ENCODE results near the gene CCL7.

CCL7 gene

DNA sequence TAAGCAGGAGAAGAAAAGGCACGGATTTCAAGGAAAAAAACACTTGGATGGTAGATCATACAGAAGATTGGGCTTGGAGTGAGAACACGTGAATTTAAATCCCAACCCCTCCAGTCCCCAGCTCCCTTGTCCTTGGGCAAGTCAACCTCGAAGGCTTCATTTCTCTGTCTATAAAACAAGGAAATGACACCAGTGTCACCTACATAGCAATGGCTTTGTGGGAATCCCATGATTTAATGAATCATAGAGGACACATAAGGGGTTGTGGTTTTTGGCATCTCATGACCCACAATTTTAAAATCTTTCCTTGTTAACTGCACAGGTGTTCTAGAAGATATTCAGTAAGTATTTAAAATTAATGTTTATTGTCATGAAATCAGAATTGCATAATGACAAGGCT, 23.1 kb upstream of the CCL7 start:
- DNase-seq (ENCODE audit: low spot score): no peak

DNA sequence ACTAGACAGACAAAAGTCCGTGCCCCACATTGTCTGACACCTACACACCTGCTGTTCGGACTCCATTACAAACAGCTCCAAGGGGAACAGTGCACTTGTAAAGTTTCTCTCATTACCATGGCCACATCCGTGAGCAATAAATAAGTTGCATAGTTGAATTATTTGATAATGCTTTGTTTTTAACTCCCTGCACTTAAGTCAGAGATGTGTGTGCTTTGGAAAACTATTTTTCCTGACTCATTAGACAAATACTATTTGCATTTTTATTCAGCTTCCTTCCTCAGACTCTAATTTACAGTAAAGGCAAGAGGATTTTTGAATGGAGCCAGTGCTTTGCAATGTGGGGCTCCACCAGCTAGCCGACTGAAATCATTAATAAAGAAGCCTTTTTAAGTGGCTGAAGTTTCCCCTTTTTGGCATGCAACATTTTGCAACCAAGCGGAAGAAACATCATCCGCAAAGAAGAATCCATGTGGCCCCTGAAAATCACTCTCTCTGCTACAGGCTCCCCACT, 21.5 kb upstream of the CCL7 start:
- no peak for DNase-seq (ENCODE audit: low spot score)

DNA sequence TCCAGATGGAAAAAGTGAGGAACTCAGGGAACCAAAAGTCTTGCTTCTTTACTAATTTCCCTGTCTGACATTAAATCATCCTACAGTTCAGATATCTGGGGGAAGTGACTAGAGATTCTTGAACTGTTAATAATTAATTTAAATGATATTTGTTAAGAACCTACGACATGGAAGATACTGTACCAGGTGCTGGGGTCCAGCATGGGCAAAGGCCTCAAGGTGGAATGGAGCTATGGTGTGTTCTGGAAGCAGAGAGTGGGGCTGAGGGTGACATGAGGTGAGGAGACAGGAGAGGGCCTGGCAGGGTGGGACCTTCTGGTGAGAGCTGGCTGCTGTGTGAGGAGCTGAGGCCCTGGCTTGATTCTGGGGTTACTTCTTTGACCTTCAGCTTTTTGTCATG, 21.0 kb upstream of the CCL7 start:
- DNase-seq (ENCODE audit: low spot score): no peak

DNA sequence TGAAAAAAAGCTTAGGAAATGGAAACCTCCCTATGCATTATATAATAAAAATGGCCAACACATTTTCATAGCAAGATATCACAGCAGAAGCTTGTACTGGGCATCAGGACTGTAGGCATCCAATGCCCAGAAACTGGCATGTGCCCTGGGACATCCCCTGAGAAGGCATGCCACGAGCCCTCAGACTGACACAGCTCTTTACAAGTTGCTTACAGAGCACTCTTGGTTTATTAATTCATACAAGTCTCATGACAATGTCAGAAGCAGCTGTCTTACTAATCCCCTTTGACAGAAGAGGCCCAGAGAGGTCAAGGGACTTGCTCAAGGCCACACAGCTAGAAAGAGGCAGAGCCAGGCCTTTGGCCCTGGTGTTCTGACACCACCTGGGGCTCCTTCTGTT, 20.5 kb upstream of the CCL7 start:
- DNase-seq (ENCODE audit: low spot score): no peak

DNA sequence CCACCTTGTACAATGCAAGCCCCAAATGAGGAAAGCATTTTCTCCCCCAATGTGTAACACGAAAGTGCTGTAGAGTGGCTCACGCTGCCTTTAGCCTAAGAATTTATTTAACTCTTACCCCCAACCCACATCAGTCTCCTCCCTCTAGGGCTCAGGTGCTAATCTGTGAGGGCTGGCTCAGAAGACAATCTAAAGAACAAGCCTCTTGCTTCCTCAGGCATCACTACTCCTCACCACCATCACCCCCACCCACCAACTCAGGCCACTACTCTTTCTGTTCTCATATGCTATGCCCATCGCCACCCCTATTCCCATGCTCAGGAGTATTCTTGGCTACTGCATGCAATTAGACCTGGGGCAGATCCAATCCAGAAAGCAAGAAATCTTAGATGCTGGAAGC, 18.8 kb upstream of the CCL7 start:
- no peak for DNase-seq (ENCODE audit: low spot score)

DNA sequence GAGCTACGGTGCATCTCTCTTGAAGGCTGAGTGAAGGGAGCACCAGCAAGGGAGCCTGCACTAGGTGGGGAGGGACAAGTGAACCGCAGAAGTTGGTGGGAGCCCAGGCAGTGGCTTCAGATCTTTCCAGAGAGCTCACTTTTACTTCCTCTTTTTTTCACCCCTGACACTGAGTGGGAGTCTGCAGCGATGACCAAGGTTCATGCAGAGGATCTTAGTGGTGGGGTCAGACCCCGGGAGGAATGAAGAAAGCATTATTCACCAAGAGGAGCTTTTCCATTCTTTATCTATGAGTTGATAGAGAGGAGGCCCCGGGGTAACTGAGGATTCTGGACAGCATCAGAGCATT, 18.0 kb upstream of the CCL7 start:
- DNase-seq (ENCODE audit: low spot score): no peak

DNA sequence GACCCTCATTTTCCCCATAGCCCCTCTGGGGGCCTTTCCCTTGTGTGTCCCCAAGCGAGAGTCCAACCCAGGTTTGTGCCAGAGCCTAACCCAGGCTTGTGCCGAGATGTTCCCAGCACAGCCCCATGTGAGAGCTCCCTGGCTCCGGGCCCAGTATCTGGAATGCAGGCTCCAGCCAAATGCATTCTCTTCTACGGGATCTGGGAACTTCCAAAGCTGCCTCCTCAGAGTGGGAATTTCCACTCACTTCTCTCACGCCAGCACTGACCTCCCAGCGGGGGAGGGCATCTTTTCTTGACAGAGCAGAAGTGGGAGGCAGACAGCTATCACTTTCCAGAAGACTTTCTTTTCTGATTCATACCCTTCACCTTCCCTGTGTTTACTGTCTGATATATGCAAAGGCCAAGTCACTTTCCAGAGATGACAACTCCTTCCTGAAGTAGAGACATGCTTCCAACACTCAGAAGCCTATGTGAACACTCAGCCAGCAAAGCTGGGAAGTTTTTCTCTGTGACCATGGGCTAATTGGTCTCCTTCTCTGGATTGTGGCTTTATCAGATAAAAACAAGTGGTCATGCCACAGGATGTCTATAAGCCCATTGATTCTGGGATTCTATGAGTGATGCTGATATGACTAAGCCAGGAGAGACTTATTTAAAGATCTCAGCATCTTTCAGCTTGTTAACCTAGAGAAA, 17.4 kb upstream of the CCL7 start:
- no peak for DNase-seq (ENCODE audit: low spot score)

DNA sequence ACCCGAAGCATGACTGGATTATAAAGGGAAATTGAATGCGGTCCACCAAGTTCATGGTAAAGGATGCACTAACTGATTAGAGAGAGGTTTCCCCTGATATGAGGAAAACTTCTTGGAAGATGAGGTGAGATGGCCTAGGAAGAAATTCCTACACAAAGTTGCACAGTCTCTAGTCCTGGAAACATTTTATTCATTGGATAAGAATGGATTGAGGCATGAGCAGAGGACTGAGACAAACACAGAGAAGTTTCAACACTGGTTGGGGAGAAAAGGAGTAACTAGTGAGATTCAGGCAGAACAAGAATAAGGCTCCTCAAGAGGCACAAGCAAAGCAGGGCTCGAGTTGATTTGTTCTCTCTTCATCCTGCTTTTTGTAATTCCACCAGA, 16.9 kb upstream of the CCL7 start:
- no peak for DNase-seq (ENCODE audit: low spot score)

DNA sequence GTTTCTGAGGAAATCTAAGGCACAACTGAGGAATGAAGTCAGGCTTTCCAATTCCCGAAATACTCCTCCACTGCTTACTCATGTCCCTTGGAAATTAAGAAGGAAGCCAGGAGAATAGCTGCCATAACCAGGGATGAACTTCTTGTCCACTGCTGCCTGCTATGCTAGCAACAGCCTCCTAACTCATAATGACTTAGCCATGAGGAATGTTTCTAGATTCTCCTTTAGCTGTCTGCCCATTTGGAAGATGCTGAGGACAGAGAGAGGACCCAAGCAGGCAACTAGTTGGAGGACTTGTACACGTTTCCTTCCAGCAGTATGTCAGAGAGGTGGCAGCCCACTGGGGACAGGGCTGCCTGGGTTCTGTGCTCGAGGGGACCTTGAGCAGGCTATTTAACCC, 15.9 kb upstream of the CCL7 start:
- DNase-seq (ENCODE audit: low spot score): no peak

DNA sequence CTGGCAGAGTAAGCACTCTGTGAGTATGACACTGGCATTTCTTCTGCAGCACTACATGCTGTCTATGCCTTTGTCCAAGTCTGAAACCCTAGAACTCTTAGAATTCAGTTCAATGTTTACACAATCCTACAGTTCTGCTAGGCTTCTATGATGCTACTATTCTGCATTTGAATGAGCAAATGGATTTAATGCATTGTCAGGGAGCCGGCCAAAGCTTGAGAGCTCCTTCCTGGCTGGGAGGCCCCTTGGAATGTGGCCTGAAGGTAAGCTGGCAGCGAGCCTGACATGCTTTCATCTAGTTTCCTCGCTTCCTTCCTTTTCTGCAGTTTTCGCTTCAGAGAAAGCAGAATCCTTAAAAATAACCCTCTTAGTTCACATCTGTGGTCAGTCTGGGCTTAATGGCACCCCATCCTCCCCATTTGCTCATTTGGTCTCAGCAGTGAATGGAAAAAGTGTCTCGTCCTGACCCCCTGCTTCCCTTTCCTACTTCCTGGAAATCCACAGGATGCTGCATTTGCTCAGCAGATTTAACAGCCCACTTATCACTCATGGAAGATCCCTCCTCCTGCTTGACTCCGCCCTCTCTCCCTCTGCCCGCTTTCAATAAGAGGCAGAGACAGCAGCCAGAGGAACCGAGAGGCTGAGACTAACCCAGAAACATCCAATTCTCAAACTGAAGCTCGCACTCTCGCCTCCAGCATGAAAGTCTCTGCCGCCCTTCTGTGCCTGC, 15.2 kb upstream of the CCL7 start, which contains the start of gene CCL2:
CCL2 (plus strand) TSS at position 635 of the 730 bp plus-strand sequence; CDS start at position 700, 65 bp downstream.
- peak; percentile 19 for DNase-seq (ENCODE audit: low spot score)

DNA sequence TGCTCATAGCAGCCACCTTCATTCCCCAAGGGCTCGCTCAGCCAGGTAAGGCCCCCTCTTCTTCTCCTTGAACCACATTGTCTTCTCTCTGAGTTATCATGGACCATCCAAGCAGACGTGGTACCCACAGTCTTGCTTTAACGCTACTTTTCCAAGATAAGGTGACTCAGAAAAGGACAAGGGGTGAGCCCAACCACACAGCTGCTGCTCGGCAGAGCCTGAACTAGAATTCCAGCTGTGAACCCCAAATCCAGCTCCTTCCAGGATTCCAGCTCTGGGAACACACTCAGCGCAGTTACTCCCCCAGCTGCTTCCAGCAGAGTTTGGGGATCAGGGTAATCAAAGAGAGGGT, 14.7 kb upstream of the CCL7 start:
- no peak for DNase-seq (ENCODE audit: low spot score)

DNA sequence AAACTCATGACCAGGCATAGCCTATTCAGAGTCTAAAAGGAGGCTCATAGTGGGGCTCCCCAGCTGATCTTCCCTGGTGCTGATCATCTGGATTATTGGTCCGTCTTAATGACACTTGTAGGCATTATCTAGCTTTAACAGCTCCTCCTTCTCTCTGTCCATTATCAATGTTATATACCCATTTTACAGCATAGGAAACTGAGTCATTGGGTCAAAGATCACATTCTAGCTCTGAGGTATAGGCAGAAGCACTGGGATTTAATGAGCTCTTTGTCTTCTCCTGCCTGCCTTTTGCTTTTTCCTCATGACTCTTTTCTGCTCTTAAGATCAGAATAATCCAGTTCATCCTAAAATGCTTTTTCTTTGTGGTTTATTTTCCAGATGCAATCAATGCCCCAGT, 14.2 kb upstream of the CCL7 start:
- DNase-seq (ENCODE audit: low spot score): no peak

DNA sequence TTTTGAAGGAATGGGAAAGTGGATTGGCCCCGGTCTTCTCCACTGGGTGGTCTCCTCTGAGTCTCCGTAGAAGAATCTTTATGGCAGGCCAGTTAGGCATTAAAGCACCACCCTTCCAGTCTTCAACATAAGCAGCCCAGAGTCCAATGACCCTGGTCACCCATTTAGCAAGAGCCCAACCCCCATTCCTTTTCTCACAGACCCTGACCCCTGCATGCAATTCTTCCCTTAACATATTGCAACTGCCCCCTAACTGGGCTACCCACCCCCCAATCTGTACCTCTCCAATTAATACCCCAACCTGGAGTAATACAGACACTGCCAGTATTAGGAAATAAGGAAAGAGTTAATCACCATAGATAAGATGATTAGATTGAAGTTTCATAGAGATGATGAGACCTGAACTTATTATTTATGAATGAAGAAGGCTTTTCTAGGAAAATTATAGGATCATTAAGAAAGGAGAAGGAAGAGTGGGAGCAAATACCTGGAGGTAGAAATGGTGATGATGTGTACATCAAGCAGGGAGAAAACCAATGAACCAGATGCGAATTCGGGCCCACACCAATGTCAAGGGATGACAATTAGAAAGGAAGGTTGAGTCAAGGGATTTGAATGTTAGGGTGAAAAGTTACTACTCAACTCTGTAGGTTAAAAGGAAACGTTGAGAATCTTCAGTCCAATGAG, 12.6 kb upstream of the CCL7 start:
- DNase-seq (ENCODE audit: low spot score): no peak

DNA sequence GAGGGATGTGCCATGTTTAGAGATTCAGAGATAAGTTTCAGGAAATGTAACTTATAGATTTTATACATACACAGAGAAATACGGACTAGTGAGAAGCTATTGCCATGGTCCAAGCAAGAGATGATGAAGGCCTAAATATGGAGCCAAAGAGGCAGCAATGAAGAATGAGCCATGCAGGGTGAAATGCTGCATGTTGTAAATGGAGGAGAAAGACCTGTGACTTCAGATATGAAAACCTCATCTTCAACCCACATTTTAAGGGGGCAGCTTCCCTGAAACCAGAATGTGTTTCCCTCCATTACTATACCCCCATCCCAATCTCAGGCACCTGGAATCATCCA, 12.1 kb upstream of the CCL7 start:
- no peak for DNase-seq (ENCODE audit: low spot score)

DNA sequence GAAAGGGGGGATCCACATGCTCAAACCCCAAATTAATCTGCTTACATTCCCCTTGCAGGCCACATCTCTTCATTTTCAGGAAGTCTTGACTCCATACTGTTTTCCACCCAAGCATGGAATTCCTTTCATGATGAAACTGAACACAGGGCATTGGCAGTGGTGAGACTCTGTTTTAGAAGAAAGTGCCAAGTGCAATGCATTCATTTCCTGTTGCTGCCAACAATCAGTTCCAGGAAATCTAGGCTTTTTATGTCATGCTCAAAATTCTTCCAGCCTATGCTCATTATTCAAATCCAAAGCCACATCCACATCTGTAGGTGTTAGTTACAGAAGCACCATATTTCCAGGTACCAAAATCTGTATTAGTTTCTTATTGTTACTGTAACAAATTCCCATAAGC, 10.9 kb upstream of the CCL7 start:
- DNase-seq (ENCODE audit: low spot score): no peak

DNA sequence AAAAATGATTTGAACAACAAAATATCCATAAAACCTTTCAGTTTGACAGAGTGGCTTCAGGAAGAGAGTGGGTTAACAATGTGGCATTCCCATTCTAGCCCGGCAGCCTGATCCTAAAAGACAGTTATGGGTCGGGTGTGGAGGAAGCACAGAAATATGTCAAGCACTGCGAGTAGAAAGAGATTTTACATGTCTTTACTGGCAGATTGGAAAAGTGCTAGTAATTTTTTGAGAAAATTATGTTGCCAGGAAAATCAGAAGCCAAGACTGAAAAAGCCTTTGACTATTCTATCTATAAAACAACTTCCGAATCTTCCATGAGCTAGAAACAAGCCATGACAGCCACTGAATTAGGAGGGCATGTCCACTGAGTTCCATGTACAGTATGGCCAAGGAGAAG, 9.2 kb upstream of the CCL7 start:
- DNase-seq (ENCODE audit: low spot score): no peak

DNA sequence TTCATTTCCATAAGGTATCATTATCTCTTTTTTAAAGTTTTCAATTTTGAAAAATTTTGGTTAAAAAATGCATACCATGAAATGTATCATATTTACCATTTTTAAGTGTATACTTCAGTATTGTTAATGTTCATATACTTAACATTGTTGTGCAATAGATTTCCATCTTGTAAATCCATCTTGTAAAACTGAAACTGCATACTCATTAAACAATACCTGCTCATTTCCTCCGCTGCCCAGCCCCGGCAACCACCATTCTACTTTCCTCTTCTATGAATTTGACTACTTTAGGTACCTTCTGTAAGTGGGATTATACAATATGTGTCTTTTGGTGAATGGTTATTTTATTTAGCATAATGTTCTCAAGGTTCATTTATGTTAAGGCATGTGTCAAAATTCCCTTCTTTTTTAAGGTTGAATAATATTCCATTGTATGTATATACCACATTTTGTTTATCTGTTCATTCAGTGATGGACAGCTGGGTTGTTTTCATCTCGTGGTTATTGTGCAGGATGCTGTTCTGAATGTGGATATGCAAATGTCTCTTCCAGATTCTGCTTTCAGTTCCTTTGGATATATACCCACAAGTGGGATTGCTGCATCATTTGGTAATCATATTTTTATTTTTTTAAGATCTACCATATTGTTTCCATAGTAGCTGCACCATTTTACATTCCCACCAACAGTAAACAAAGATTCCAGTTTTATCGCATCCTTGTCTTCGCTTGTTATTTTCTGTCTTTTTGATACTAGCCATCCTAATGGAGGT, 8.3 kb upstream of the CCL7 start:
- DNase-seq (ENCODE audit: low spot score): no peak

DNA sequence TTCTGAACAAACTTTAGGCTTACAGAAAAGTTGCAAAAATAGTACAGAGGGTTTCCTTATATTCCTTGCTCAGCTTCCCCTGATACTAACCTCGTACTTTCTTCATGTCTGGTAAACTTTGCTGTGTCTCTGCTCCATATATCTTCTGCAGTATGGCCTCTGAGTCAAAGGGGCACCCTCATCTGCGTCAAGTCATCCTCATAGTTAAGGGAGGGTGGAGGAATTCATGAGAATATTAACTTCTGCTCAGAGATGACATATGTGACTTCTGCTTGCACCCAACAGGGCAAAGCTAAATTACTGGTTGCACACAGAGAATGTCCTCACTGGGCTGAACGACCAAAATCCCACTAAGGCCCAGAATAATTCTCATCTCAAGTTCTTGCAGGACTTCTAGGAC, 4.3 kb upstream of the CCL7 start:
- no peak for DNase-seq (ENCODE audit: low spot score)

DNA sequence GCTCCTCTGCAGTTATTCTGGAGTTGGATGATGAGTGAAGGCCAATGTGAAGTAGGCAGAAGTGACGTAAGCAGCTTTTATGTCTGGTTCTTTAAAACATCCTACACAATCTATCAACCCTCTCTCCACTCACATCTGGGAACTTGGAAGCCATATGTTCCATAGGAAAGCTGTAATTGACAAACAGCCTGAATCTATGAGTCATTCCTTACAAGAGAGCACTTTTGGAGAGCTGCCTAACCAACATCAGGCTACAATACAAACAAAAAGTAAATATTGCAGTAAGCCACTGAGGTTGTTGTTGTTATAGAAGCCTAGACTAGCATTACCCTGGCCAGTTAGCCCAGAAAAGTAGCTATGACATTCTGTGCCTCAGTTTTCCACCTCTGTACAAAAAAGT, 5.9 kb downstream of the CCL7 start:
- no peak for DNase-seq (ENCODE audit: low spot score)

DNA sequence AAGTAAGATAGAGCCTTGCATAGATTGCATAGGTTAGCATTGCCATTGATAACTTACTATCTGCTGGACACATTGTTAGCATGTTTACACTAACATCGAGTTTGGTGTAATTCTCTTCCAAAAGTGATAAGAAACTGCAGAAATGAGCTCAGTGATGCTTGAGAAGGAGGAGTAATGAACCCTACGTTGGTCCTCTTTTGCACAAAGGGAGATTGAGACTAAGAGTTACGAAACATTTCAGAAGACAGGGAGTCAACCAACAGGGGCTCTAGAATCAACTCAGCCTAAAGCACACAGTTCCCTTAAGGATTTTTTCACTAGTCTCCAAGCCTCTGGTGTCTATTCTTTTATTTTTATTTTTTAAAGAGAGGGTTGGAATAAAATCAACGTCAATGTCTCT, 6.8 kb downstream of the CCL7 start:
- DNase-seq (ENCODE audit: low spot score): no peak

DNA sequence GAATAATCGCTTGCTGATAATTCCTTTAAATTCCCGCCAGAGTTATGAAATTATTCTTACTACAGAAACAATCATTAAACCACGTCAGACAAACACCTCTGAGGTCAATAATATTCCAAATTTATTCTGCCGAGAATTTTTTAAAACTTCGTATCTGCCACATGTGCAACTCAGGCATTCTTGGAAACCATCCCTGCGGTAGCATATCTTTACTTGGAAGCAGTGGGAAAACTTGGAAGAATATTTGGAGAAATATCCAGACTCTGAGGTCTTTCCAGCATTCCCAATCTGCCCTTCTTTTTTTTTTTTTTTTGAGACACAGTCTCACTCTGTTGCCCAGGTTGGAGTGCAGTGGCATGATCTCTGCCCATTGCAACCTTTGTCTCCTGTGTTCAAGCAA, 13.6 kb downstream of the CCL7 start:
- no peak for DNase-seq (ENCODE audit: low spot score)

DNA sequence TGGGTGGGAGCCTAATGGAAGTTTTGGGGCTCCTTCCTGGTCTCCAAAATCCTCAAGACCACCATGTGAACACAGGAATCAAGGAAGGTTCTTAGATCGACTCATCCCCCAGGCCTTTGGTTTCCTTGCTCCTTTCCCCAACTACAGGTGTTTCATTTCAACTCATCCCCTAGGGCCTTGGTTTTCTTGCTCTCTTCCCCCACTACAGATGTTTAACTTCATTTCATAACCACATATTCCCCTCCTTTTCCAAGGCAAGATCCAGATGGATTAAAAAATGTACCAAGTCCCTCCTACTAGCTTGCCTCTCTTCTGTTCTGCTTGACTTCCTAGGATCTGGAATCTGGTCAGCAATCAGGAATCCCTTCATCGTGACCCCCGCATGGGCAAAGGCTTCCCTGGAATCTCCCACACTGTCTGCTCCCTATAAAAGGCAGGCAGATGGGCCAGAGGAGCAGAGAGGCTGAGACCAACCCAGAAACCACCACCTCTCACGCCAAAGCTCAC, 15.3 kb downstream of the CCL7 start, which contains the start of gene CCL11:
CCL11 (plus strand) TSS at position 457 of the 507 bp plus-strand sequence. CDS start 67 bp downstream, outside the sequence.
- no peak for DNase-seq (ENCODE audit: low spot score)
